IMR-90 (cell line): ENCODE results near the gene PLD5.

ENCODE experiments used
- CEBPB ChIP-seq: IDR thresholded peaks from 2 replicates; pipeline ENCODE4 v1.6.1; 2012; ENCODE audit warnings: low read depth, low read length, improper control_type of control experiment
- CHD1 ChIP-seq: IDR thresholded peaks from 2 replicates; pipeline ENCODE4 v1.6.1; 2012; ENCODE audit warnings: low read depth, low read length, improper control_type of control experiment
- FOS ChIP-seq: fragments of 150-350 bp; IDR thresholded peaks from 2 replicates; pipeline ENCODE4 v1.6.1; 2016; ENCODE audit warnings: low read depth, low read length
- MXI1 ChIP-seq: IDR thresholded peaks from 2 replicates; pipeline ENCODE4 v1.6.1; 2012; ENCODE audit warnings: low read depth, mild to moderate bottlenecking, low read length, moderate library complexity, borderline replicate concordance
- NFE2L2 ChIP-seq: fragments of 150-350 bp; IDR thresholded peaks from 2 replicates; pipeline ENCODE4 v1.6.1; 2016; ENCODE audit warnings: low read depth, mild to moderate bottlenecking, low read length
- POLR2A ChIP-seq: IDR thresholded peaks from 2 replicates; pipeline ENCODE4 v1.6.1; 2012; ENCODE audit warnings: mild to moderate bottlenecking, low read depth, low read length
- RAD21 ChIP-seq: IDR thresholded peaks from 2 replicates; pipeline ENCODE4 v1.6.1; 2012; ENCODE audit warnings: low read length, improper control_type of control experiment
- RCOR1 ChIP-seq: IDR thresholded peaks from 2 replicates; pipeline ENCODE4 v1.6.1; 2012; ENCODE audit warnings: mild to moderate bottlenecking, low read length, improper control_type of control experiment; ENCODE audit not compliant: insufficient replicate concordance
- RFX5 ChIP-seq: IDR thresholded peaks from 2 replicates; pipeline ENCODE4 v1.8.0; 2012; ENCODE audit warnings: low read depth, mild to moderate bottlenecking, low read length, moderate library complexity
- SMC3 ChIP-seq: fragments of 150-350 bp; IDR thresholded peaks from 2 replicates; pipeline ENCODE4 v1.6.1; 2016; ENCODE audit warnings: low read depth, mild to moderate bottlenecking, antibody characterized with exemption, low read length, moderate library complexity
- TF ChIP-seq, protein P1 (sequence below): conservative IDR thresholded peaks from 2 replicates; pipeline ENCODE4 v1.5.1; 2012; ENCODE audit warnings: mild to moderate bottlenecking, low read depth, low read length, improper control_type of control experiment

- no peak for TF ChIP-seq POLR2A
- no peak for TF ChIP-seq NFE2L2
- no peak for TF ChIP-seq CEBPB
- TF ChIP-seq RAD21: no peak
- TF ChIP-seq, protein P1, sequence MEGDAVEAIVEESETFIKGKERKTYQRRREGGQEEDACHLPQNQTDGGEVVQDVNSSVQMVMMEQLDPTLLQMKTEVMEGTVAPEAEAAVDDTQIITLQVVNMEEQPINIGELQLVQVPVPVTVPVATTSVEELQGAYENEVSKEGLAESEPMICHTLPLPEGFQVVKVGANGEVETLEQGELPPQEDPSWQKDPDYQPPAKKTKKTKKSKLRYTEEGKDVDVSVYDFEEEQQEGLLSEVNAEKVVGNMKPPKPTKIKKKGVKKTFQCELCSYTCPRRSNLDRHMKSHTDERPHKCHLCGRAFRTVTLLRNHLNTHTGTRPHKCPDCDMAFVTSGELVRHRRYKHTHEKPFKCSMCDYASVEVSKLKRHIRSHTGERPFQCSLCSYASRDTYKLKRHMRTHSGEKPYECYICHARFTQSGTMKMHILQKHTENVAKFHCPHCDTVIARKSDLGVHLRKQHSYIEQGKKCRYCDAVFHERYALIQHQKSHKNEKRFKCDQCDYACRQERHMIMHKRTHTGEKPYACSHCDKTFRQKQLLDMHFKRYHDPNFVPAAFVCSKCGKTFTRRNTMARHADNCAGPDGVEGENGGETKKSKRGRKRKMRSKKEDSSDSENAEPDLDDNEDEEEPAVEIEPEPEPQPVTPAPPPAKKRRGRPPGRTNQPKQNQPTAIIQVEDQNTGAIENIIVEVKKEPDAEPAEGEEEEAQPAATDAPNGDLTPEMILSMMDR: no peak
- TF ChIP-seq CHD1: no peak
- TF ChIP-seq MXI1: no peak
- TF ChIP-seq SMC3: no peak
- no peak for TF ChIP-seq RCOR1
- no peak for TF ChIP-seq FOS
- TF ChIP-seq RFX5: no peak
Measured at GRCh38 chr1:242178924-242179708, 345.4 kb downstream of the PLD5 start.
